Skeletal muscle satellite cell (primary cell): Measurements from ENCODE around the gene GALNT13.

Source experiments
- H3K27me3 ChIP-seq: 2 replicates; pipeline ENCODE4 v1.7.0; 2013; ENCODE audit warnings: low read length; ENCODE audit not compliant: control insufficient read depth, insufficient read depth
- H3K36me3 ChIP-seq: 2 replicates; pipeline ENCODE4 v1.7.0; 2013; ENCODE audit warnings: mild to moderate bottlenecking, control low read depth, low read length; ENCODE audit not compliant: insufficient read depth
- H3K4me1 ChIP-seq: 2 replicates; pipeline ENCODE4 v1.7.0; 2013; ENCODE audit warnings: low read length; ENCODE audit not compliant: control insufficient read depth, insufficient read depth
- H3K4me2 ChIP-seq: 2 replicates; pipeline ENCODE4 v1.7.0; 2013; ENCODE audit warnings: mild to moderate bottlenecking, low read length
- H3K4me3 ChIP-seq: 2 replicates; pipeline ENCODE4 v1.7.0; 2013; ENCODE audit warnings: low read length
- H3K9ac ChIP-seq: 2 replicates; pipeline ENCODE4 v1.7.0; 2013; ENCODE audit warnings: mild to moderate bottlenecking, low read depth, low read length, moderate library complexity
- H3K9me3 ChIP-seq: replicated peaks from 2 replicates; pipeline ENCODE4 v1.7.0; 2013; ENCODE audit warnings: mild to moderate bottlenecking, control low read depth, low read length

GALNT13 gene

DNA sequence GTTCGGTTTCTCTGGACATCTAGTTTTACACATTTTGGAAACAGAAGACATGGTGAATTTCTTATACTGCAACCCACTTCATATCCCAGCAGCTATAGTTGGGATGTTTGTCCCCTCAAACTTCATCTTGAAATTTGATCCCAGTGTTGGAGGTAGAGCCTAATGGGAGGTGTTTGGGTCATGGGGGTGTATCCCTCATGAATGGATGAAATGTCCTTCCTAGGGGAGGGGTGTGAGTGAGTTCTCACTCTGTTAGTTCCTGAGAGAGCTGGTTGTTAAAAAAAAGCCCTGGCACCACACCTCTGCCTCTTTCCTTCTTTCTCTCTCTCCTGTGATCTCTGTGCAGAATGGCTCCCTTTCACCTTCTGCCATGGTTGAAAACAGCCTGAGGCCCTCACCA is 457.8 kb downstream of the GALNT13 start:
- Histone ChIP-seq H3K4me1 (no peaks in the 10 kb centered on the region), H3K9me3 (no peaks in the 10 kb centered on the region), H3K36me3 (no peaks in the 10 kb centered on the region), H3K27me3 (no peaks in the 10 kb centered on the region), H3K4me3 (no peak overlapping the region), H3K4me2 (no peak overlapping the region), H3K9ac (no peak overlapping the region)

DNA sequence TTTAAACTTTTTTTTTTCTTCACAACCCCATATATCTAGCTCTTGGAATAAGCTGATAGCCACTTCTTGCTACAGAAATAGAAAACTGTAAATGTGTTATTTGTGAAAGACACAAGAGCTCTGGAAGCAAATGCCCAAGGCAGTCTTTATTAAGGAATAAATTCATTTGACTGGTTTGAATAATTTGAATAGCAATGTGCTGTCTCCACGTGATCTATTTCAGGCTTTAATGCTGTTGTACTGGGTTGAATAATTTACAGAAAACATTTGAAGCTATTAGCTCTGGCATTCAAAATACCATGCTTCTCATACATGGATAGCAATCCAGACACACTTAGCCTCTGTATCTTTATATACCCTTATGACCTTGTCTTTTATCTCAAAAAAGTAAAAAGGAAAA is 460.1 kb downstream of the GALNT13 start:
- H3K4me3 ChIP-seq: no peak overlapping the region
- H3K9me3 ChIP-seq: no peaks in the 10 kb centered on the region
- H3K27me3 ChIP-seq: no peaks in the 10 kb centered on the region
- no peaks in the 10 kb centered on the region for H3K36me3 ChIP-seq
- H3K4me2 ChIP-seq: no peak overlapping the region
- H3K9ac ChIP-seq: no peak overlapping the region
- no peaks in the 10 kb centered on the region for H3K4me1 ChIP-seq

DNA sequence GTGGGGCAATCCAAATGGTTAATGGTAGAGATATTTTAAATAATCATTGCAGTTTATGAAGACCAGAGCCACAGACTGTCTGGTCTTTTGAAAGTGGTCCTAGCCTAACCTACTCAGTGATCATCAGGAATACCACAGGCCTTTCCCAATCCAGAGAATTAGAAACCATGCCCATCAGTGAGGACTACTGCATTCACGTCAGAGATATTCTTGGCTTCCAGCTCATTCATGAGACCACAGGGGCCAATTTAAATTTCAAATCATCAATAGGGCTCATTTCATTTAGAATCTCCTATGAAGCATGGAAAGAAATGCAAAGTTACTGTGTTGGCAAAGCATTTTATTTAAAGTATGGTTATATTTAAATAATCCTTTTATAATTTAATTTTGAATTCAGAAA is 464.5 kb downstream of the GALNT13 start:
- Histone ChIP-seq H3K4me2 (no peak overlapping the region), H3K27me3 (no peaks in the 10 kb centered on the region), H3K4me3 (no peak overlapping the region), H3K4me1 (no peaks in the 10 kb centered on the region), H3K9ac (no peak overlapping the region), H3K9me3 (no peaks in the 10 kb centered on the region), H3K36me3 (no peaks in the 10 kb centered on the region)

DNA sequence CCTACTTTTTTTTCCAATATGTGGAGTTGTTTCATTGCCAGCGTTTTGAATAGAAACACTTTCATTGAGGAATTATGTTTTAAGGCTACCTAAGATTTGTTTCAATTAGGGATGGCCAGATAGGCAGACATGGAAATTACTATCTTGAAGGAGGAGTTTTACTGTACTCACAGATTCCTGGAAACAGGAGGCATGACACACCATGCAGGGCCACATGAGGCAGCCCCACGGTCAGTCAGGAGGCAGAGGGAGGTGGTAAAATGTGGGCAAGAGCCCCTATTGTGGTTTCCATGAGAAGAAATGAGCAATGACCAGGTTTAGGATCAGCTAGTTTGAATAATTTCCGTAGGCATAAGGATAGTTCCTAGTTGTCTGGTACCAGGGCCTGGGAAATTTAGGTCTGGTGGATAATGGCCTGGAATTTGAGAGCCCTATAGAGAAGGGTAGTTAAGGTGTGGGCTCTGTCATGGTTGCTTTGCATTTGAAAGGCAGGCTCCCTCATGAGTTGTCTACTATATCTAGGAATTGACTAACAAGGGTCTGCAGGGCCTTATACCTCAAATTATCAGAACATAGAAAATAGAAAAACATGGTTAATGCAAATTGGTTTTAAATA is 466.7 kb downstream of the GALNT13 start:
- H3K36me3 ChIP-seq: no peaks in the 10 kb centered on the region
- H3K9ac ChIP-seq: no peak overlapping the region
- no peaks in the 10 kb centered on the region for H3K4me1 ChIP-seq
- no peaks in the 10 kb centered on the region for H3K27me3 ChIP-seq
- H3K9me3 ChIP-seq: no peaks in the 10 kb centered on the region
- H3K4me3 ChIP-seq: no peak overlapping the region
- H3K4me2 ChIP-seq: no peak overlapping the region

DNA sequence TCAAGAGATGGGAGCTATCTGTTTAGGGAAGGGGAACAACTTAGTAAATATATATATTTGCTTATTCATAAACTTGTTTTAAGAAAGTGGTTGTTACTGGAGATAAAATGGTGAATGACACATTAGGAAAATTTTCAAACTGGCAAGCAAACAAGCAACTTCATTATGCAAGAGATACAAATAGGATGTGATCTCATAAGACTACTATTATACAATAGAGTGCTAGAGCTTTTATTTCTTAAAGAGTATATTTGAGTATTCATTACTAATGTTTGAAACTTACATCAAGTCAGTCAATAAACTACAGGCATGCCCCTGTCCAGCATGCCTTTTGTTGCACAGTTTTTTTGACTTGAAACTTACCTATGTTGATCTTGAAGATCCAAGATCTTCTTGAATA is 471.6 kb downstream of the GALNT13 start:
- Histone ChIP-seq H3K27me3 (no peaks in the 10 kb centered on the region), H3K4me1 (no peaks in the 10 kb centered on the region), H3K9ac (no peak overlapping the region), H3K36me3 (no peaks in the 10 kb centered on the region), H3K4me2 (no peak overlapping the region), H3K4me3 (no peak overlapping the region), H3K9me3 (no peaks in the 10 kb centered on the region)

DNA sequence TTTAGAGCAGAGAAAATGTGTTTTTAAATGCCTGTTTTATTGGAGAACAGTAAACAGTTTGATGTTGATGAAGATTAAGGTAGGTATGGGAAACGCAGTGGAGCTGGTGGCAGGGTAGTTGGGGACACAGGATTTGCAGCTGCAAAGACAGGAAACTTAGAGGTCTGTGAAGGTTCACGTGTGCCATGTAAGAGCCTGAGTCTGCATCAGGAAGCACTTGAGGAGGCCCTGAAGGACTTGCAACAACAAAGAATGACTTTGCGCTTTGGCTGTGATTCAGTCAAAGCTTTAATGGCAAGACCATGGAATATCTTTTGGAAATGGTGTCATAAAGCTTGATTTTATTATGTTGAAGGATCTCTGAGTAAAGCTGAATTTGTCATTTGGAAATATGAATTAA is 479.2 kb downstream of the GALNT13 start:
- Histone ChIP-seq H3K4me2 (no peak overlapping the region), H3K36me3 (no peaks in the 10 kb centered on the region), H3K27me3 (no peaks in the 10 kb centered on the region), H3K9ac (no peak overlapping the region), H3K4me3 (no peak overlapping the region), H3K4me1 (no peaks in the 10 kb centered on the region), H3K9me3 (no peaks in the 10 kb centered on the region)

DNA sequence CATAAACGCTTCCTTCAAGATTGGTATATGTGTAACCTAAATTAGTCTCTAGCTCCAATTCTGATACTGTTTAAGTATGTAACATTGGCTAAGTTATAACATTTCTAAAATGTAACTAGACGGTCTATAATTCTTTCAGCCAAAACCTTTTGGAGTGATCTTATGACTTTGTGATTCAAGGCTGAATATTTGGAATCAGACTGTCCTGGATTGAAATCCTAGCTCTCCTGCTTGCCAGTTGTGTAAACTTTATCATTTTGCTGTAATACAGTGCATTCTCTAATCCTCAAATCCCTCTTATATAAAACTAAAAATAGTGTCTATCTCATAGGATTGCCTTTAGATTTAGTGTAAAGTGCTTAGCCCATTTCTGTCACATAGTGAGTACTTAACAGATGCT is 489.6 kb downstream of the GALNT13 start:
- no peak overlapping the region for H3K9ac ChIP-seq
- H3K4me1 ChIP-seq: no peaks in the 10 kb centered on the region
- H3K27me3 ChIP-seq: no peaks in the 10 kb centered on the region
- no peaks in the 10 kb centered on the region for H3K36me3 ChIP-seq
- no peak overlapping the region for H3K4me3 ChIP-seq
- no peak overlapping the region for H3K4me2 ChIP-seq
- no peaks in the 10 kb centered on the region for H3K9me3 ChIP-seq

DNA sequence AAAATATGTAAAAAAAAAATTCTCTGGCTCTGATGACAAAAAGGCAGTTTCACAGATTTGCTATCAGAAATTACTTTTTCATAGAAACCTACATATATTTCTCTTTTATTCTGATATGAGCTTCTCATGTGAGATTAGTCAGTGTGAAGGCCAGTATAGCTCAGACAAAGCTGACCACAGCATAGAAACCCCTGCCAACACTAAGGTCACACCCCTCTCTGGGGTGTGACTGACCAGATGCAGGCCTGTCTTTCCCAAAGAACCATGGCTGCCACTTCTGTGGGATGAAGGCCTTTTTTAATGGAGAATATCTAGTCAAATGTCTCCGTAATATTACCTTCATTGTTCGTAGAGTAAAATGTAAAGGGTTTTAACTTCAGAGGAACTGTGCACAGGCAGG is 496.4 kb downstream of the GALNT13 start:
- Histone ChIP-seq H3K36me3 (no peaks in the 10 kb centered on the region), H3K4me1 (no peaks in the 10 kb centered on the region), H3K9ac (no peak overlapping the region), H3K27me3 (no peaks in the 10 kb centered on the region), H3K4me3 (no peak overlapping the region), H3K9me3 (no peaks in the 10 kb centered on the region), H3K4me2 (no peak overlapping the region)

DNA sequence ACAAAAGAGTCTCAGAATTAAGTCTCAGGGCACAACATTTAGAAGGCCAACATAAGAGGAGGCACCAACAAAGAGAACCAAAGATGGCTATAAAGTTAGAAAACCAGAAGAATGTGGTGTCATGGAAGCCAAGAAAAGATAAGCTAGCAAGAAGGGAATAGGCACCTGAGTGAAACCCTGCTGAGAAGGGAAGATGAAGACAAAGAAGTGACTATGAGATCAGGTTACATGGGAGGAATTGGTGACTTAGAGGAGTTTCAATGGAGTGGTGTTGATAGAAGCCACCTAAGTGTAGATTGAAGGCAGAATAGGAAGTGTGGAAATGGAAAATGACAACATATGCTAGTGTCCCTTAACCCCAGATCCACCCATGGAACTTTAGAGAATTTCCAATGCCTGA is 499.2 kb downstream of the GALNT13 start:
- H3K36me3 ChIP-seq: no peaks in the 10 kb centered on the region
- no peaks in the 10 kb centered on the region for H3K27me3 ChIP-seq
- H3K9ac ChIP-seq: no peak overlapping the region
- no peaks in the 10 kb centered on the region for H3K9me3 ChIP-seq
- H3K4me2 ChIP-seq: no peak overlapping the region
- H3K4me1 ChIP-seq: no peaks in the 10 kb centered on the region
- no peak overlapping the region for H3K4me3 ChIP-seq

DNA sequence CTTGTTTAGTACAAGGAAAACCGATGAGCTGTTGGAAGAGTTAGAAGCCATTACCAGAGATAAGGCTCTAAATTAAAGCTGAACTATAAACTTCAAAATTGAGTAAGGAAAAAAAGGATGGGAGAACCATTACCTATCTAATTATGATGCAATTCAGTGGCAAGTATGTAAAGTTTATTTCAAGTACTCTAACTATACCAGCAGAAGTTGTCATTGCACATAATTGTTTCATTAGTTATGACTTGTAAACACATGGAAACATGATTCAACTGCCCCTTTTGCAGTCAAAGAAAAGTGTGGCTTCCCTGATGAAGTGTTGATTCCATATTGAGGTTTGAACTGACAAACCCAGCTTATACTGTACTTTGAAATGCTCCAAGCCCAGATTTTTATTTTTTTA is 502.7 kb downstream of the GALNT13 start:
- H3K4me2 ChIP-seq: no peak overlapping the region
- H3K4me1 ChIP-seq: no peaks in the 10 kb centered on the region
- H3K4me3 ChIP-seq: no peak overlapping the region
- no peaks in the 10 kb centered on the region for H3K9me3 ChIP-seq
- no peaks in the 10 kb centered on the region for H3K27me3 ChIP-seq
- no peak overlapping the region for H3K9ac ChIP-seq
- no peaks in the 10 kb centered on the region for H3K36me3 ChIP-seq

DNA sequence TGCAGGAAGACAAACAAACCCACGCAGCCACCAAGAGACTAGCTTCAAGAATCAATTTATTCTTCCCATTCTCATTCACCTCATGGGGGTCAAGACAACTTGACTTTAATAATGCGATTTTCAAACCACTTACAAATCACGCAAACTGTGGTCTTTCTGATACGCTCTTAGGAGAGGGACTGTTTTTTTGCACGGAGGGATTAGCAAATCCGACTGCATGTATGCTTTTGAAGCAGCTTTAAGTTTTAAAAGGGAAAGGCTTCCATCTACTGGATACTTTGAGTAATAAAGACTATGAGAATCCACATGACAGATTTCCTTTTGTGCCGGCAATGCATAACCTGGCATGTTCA is 503.8 kb downstream of the GALNT13 start:
- H3K36me3 ChIP-seq: no peaks in the 10 kb centered on the region
- no peaks in the 10 kb centered on the region for H3K9me3 ChIP-seq
- H3K4me1 ChIP-seq: no peaks in the 10 kb centered on the region
- H3K4me3 ChIP-seq: peak overlapping the region; percentile 15
- H3K4me2 ChIP-seq: peak overlapping the region; percentile 67
- H3K9ac ChIP-seq: no peak overlapping the region
- H3K27me3 ChIP-seq: no peaks in the 10 kb centered on the region

DNA sequence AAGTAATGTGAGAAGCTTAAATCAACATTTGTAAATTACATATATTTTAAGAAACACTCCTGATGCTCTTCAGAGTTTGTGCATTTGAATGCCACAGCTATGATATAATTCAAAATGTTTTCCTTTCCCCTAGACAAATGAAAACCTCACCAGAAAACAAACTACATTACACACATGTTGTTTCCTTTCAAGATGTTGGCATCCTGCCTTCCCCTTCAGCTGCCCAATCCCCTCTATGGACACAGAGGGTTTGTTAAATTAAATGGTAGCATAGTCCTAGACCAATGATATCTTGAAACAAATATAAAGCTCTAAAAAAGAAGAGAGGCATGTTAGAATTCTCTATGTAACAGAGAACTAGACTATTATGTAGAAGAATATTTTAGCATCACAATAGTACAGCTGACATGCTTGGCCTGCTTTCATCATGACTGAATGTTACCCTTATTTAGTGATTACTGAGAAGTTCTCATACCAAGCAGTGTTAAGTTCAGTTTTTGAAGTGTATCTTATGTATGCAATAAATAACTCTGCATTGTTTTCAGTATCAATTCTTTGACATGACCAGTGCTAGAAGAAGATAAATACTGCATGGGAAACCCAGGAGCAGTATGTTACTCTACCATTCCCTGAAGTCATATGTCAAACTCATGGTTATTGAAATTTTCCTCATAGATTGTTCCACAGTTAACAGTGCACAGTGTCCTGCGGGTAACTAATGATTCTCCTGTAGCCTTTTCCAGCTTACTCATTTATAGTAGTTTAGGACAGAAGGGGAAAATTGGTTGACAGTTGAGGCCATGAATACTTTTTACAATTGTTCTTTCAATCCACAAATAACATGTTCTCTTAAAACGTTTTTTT is 510.4 kb downstream of the GALNT13 start:
- no peak overlapping the region for H3K4me3 ChIP-seq
- no peak overlapping the region for H3K4me2 ChIP-seq
- no peak overlapping the region for H3K9ac ChIP-seq
- no peaks in the 10 kb centered on the region for H3K9me3 ChIP-seq
- no peaks in the 10 kb centered on the region for H3K27me3 ChIP-seq
- no peaks in the 10 kb centered on the region for H3K4me1 ChIP-seq
- H3K36me3 ChIP-seq: no peaks in the 10 kb centered on the region
